H7 (cell line): ENCODE measurements around the gene C2orf49. TPM values are rescaled to one million over a fixed set of nuclear protein-coding genes. Genes with fewer than 3 reads are reported as not detected.

Experiments
- DNase-seq: peaks from one replicate; pipeline ENCODE4 v3.0.0; 2012
- H3K27me3 ChIP-seq: 2 replicates; pipeline ENCODE4 v1.6.0; 2011; ENCODE audit warnings: mild to moderate bottlenecking, low read length; ENCODE audit not compliant: control insufficient read depth, insufficient read depth
- H3K36me3 ChIP-seq: replicated peaks from 2 replicates; pipeline ENCODE4 v1.5.1; 2011; ENCODE audit warnings: low read length; ENCODE audit not compliant: control insufficient read depth, insufficient read depth
- H3K4me3 ChIP-seq: 2 replicates; pipeline ENCODE4 v1.5.1; 2011; ENCODE audit warnings: low read depth, mild to moderate bottlenecking, control low read depth, low read length, moderate library complexity; ENCODE audit not compliant: insufficient read depth
- total RNA-seq: library from RNA; depleted of rRNA; stranded (reverse); fragments of >200 nt; shearing (Covaris generic); gene quantifications from 2 replicates; pipeline ENCODE4 v1.2.3, GENCODE V29; 2014

Gene C2orf49
- total RNA-seq, 1 experiment from 2014 or later = 8.4 TPM

DNA sequence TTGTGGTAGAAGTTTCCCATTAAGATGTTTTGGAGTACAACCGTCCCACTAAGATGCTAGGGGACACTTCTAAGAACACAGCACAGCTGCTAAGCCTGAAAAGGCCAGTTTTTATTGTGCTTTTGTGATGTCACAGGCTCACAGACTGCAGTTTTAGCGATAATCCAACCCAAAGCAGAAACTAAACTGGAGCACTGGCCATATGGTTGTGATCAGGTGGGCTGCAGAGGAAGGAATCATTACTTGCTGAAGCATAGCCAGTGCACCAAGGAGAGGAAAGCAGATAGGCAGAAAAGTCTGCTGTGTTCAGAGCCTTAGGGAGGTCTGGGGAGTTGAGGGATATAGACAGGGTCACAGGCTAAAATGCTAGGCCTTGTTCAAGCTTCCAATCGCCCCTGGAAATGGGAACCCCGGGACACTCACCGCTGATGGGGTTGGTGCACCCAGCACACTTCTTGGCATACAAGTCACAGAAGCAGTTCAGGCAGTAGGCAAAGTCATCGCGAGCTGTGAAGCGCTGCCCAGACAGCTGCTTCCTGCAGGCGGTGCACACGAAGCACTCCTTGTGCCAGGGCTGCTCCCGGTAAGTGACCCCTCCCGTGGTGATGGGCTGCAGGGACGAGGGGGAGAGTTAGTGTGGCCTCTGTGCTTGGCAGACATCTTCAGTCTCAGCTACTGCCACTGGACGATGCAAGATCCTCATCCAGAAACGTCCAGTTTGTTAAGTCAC is 25.7 kb downstream of the C2orf49 start:
- no peak overlapping the region for H3K4me3 ChIP-seq
- H3K36me3 ChIP-seq = peaks cover 19% of the 10 kb centered on the region
- no peaks in the 10 kb centered on the region for H3K27me3 ChIP-seq
- DNase-seq = no peak

DNA sequence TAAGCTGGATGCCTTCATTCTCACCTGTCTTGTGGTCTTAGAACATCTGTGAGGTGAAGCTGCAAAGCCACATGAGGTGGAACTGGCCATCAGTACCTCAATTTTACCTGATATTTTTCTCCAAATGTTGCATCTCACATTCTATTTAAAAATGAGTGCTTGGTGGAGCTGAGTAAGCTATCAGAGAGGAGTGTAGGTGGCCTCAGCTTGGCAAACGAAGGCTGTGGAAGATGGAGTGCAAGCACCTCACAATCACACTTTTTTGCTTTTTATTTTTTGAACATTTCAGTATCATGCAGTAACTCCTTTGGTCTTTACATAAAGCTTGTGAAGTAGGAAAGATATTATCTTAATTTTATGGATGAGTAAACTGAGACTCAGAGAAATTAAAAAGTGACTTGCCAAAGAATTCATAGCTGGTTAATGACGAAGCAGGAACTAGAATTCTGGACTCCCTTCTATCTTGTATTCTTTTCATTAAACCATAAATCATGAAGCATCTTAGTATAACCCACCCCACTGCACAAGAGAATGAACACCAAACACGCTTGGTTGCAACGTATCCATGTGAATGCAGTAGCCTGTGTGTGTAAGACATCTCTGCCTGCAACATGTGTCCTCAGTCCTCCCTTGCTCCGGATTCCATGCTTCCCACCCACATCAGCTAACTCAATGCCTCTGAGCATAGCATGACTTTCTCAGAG is 27.2 kb downstream of the C2orf49 start:
- H3K4me3 ChIP-seq = no peak overlapping the region
- peaks cover 17% of the 10 kb centered on the region for H3K36me3 ChIP-seq
- no peaks in the 10 kb centered on the region for H3K27me3 ChIP-seq
- no peak for DNase-seq

DNA sequence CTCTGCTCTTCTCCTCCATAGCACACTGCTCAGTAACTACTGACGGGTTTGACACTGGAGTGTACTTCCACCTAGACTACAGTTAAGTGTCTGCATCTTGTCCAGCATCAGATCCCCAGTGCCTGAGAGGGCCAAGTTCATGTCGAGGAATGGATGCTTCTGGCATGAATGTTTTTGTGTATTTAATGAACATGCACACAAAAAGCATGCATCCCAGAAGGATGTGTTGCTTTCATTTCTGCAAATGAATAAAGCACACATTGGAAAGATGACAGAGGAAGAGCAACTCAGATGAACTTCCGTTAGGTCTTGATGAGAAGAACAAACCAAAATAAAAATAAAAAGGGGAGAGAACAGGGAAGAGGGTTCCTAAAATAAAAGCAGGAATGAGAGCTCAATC is 27.9 kb downstream of the C2orf49 start:
- no peak overlapping the region for H3K4me3 ChIP-seq
- no peaks in the 10 kb centered on the region for H3K27me3 ChIP-seq
- H3K36me3 ChIP-seq = peaks cover 17% of the 10 kb centered on the region
- DNase-seq = no peak

DNA sequence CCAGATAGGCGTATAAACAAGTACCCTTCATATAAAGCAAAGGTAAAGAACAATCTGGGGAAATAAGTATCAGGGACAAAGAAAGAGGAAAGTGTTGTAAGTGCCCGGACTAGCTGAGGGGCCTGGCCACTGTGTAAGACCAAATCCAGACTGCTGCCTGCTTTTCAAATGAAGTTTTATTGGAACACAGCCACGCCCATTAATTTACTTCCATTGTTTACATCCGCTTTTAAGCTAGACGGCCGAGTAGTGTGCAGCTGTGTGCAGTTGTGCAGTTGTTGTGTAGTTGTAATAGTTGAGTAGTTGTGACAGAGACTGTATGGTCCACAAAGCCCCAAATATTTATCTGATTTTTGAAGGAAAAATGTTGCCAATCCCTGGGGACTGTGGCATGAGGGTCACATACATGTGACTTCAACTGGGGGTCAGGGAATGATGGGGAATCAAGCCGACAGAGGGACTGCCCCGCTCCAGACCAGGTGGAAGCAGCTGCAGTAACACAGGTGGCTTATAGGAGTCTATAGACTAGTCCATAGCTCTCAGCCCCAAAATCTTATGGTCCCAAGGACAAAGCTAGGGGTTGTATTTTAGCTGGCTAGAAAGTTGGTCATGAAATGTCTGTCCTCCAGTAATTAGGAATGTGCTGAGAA is 31.5 kb downstream of the C2orf49 start:
- no peak overlapping the region for H3K4me3 ChIP-seq
- DNase-seq = no peak
- H3K27me3 ChIP-seq = no peaks in the 10 kb centered on the region
- H3K36me3 ChIP-seq = peaks cover 11% of the 10 kb centered on the region

DNA sequence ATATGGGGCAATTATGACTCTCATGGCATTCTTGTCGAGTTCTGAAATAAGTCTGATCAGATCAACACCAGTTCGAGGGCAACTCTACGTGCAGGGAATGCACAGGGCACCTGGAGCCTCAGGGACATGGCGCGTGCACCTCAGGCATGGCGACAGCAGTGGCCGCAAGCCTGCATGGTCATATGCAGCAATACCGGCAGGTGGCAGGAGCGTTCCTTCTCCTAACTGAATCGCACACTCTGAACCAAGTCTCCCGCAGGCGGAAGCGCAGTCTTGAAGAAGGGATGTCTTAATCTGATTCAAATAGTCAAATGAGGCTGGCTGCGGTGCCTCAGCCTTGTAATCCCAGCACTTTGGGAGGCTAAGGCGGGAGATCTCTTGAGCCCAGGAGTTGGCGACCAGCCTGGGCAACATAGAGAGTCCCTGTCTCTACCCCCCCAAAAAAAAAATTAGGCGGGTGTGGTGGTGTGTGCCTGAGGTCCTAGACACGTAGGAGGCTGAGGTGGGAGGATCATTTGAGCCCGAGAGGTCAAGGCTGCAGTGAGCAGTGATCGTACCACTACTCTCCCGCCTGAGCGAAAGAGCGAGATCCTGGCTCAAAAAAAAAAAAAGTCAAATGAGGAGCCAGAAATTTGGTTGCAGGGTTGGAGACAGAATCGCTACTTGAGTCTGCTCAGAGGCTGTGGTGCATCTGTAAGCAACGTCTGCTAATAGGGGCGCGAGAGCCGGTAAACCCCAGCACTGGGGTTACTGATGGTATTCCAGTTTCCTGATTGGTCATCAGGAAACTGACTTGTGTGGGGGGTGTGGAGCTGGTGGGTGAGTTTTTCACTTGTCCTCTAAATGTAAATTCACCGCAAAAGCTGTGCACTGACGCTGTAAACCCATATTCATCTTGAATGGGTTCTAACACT is 32.7 kb downstream of the C2orf49 start:
- Histone ChIP-seq H3K4me3 (no peak overlapping the region), H3K27me3 (no peaks in the 10 kb centered on the region), H3K36me3 (peaks cover 11% of the 10 kb centered on the region)
- peak; percentile 79 for DNase-seq

DNA sequence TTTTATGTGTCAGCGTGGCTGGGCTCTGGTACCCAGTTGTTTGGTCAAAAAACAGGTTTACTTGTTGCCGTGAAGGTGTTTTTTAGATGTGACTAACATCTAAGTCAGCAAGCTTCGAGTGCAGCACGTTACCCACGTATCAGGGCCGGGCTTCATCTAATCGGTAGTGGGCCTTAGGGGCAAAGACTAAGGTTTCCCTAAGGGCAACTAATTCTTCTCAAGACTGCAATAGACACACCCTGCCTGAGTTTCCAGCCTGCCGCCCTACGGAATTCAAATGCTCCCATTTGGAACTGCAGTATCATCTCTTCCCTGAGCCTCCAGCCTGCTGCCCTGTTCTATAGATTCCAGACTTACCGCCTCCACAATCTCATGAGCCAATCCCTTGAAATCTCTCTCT is 33.8 kb downstream of the C2orf49 start:
- no peak overlapping the region for H3K4me3 ChIP-seq
- no peaks in the 10 kb centered on the region for H3K27me3 ChIP-seq
- DNase-seq = no peak
- peaks cover 11% of the 10 kb centered on the region for H3K36me3 ChIP-seq

DNA sequence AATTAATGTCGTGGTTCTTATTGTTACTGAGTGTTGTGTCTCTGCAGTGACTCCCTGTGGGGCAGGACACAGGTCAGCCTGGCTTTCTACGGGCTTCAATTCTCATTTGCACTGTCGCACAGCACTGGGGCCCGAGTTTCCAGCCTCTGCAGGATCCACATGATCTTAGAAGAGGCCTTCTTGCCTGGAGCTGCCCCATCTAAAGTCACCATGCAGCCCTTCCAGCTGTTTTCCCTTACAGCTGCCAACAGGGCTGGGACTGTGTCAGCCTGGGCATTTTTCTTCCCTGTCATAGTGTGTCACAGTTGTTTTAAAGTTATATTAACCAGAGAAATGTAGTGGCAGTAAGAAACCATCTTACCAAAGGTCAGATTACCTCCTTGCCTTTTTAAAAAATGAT is 34.5 kb downstream of the C2orf49 start:
- no peak for DNase-seq
- Histone ChIP-seq H3K27me3 (no peaks in the 10 kb centered on the region), H3K4me3 (no peak overlapping the region), H3K36me3 (peaks cover 11% of the 10 kb centered on the region)

DNA sequence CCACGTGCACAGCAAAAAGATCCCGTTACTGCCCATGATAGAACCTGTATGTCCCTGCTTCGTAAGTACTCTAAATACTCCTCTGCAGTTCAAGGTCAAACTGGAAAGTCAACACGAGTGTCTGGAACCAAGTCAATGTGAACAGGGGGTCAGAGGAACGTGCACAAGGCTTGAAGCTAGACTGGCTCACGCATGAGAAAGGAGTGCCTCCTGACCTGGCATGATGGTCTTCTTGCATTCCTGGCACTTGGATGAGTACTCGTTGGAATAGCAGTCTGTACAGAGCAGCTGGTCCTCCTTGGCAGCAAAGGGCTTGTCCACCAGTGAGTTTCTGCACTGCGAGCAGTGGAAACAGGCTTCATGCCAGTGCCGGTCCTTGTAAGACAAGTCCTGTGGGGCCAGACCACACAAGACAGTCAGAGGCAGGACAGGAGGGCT is 36.0 kb downstream of the C2orf49 start:
- Histone ChIP-seq H3K4me3 (no peak overlapping the region), H3K36me3 (peaks cover 6% of the 10 kb centered on the region)
- DNase-seq = no peak

DNA sequence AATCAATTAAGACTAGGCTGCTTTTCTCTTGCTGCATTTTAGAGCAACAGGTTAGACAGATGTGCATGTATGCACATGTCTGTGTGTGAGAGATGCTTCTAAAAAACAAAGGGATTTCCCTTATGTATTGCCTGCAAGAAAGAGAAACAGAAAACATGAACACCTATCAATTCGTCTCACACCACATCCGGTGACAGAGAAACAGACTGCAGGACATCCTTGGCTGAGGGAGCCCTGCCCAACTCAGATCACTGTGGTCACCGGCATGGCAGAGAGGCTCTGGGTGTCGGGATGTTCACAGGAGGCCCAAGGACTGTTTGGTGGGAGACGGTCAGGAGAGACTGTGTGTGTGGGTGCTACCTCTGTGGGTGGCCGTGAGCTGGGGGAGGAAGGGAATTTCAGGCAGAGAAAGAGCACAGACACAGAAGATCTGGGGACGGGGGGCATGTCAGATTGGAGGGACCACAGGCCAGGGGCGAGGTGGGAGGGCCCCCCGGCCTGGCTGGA is 36.6 kb downstream of the C2orf49 start:
- Histone ChIP-seq H3K27me3 (no peaks in the 10 kb centered on the region), H3K4me3 (no peak overlapping the region), H3K36me3 (peaks cover 5% of the 10 kb centered on the region)
- no peak for DNase-seq

More for the DNA sequence above, 36.0 kb downstream of the C2orf49 start:
- no peaks in the 10 kb centered on the region for H3K27me3 ChIP-seq

DNA sequence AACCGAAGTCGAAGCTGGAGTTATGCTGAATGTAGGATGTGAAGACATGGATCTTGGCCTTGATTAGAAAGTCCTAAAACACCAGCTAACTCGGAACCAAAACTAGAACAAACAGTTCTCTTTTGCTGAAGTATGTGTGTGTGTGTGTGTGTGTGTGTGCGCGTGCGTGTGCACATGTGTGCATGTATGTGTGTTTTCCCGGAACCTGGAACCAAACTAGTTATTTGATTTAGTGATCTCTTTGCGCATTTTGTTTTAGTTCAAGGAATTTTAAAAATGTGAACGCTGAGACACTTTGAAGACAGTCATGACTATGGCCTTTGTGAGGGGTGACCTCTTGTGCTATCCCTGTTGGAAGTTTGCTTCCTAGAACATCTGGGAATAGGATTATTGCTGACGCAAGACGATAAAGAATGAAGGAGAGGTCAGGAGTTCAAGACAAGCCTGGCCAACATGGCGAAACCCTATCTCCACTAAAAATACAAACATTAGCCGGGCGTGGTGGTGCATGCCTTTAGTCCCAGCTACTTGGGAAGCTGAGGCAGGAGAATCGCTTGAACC is 37.7 kb downstream of the C2orf49 start:
- peaks cover 5% of the 10 kb centered on the region for H3K36me3 ChIP-seq
- H3K4me3 ChIP-seq = no peak overlapping the region
- no peaks in the 10 kb centered on the region for H3K27me3 ChIP-seq
- no peak for DNase-seq

DNA sequence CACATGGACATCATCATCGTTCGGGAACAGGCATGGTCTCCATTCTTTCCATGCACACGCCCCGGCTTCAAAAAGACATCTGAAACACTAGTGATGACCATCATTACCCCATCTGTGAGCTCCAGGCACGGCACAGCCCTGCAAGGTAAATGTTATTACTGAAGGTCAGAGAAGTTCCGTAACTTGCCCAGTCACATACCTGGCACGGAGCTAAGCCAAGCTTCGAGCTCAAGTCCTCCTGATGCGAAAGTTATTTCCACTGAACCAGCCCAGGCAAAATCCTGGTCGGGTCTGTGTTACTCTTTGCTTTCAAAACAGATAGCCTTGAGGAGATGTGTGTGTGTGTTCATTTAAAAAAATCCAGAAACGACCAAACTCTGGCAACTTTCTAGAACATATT is 38.7 kb downstream of the C2orf49 start:
- H3K36me3 ChIP-seq = peaks cover 4% of the 10 kb centered on the region
- H3K4me3 ChIP-seq = no peak overlapping the region
- H3K27me3 ChIP-seq = no peaks in the 10 kb centered on the region
- DNase-seq = no peak

DNA sequence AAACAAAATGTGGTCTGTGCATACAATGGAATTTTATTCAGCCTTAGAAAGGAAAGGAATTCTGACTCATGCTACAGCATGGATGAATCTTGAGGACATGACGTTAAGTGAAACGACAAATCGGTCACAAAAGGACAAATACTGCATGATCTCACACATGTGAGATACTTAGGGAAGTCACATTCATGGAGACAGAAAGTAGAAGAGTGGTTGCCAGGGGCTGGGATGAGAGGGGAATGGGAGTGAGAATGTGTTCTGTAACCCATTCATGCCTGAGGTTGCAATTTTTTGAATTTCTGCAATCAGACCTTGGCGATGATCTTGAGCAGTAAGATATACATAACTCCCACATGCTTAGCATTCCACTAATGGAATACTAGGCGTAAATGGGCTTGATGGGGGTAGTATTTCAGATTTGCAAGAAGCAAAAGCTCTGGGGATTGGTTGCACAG is 39.5 kb downstream of the C2orf49 start:
- no peak for DNase-seq
- Histone ChIP-seq H3K4me3 (no peak overlapping the region), H3K27me3 (no peaks in the 10 kb centered on the region), H3K36me3 (peaks cover 4% of the 10 kb centered on the region)

DNA sequence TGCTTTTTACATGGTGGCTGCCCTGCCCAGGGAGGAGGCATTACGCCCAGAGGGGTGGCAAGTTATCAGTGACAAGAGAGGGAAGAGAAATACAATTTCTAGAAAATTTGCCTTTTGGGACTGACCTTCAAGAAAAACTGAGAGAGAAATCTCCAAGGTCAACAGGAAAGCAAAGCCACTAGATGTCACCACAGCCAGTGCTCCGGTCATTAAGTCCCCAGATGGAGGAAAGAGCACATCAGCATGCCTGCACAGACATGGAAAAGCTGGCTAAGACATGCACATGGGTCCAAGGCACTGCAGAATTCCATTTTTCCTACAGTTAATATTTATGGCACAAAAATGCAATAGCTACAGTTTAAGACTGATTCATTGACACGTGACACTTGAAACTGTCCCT is 40.5 kb downstream of the C2orf49 start:
- Histone ChIP-seq H3K27me3 (no peaks in the 10 kb centered on the region), H3K4me3 (no peak overlapping the region), H3K36me3 (peaks cover 4% of the 10 kb centered on the region)
- no peak for DNase-seq
